GM23248 (cell line): ENCODE results near the gene CADM3. TPM values are rescaled to one million over a fixed set of nuclear protein-coding genes. Genes with fewer than 3 reads are reported as not detected.

Experiments
- DNase-seq: peaks from one replicate; pipeline ENCODE4 v3.0.0-alpha.2; 2015
- H2AFZ ChIP-seq: fragments of 200-600 bp; sonication (generic); 2 replicates; pipeline ENCODE4 v1.6.1; 2016; ENCODE audit warnings: antibody characterized with exemption
- H3F3A ChIP-seq: fragments of 200-600 bp; sonication (generic); 2 replicates; pipeline ENCODE4 v1.6.1; 2016; ENCODE audit warnings: mild to moderate bottlenecking, antibody characterized with exemption, mixed run types; ENCODE audit not compliant: insufficient read depth
- H3K27ac ChIP-seq: fragments of 200-600 bp; sonication (generic); 2 replicates; pipeline ENCODE4 v1.5.1; 2016; ENCODE audit warnings: mild to moderate bottlenecking
- H3K27me3 ChIP-seq: fragments of 200-600 bp; sonication (generic); replicated peaks from 2 replicates; pipeline ENCODE4 v1.6.1; 2016; ENCODE audit warnings: mild to moderate bottlenecking; ENCODE audit not compliant: insufficient read depth
- H3K36me3 ChIP-seq: fragments of 200-600 bp; sonication (generic); 2 replicates; pipeline ENCODE4 v1.6.1; 2016; ENCODE audit warnings: low read depth, mild to moderate bottlenecking
- H3K4me1 ChIP-seq: fragments of 200-600 bp; sonication (generic); 2 replicates; pipeline ENCODE4 v1.6.1; 2016; ENCODE audit warnings: mild to moderate bottlenecking; ENCODE audit not compliant: insufficient read depth
- H3K4me2 ChIP-seq: fragments of 200-600 bp; sonication (generic); one replicate; pipeline ENCODE4 v1.6.1; 2016; ENCODE audit warnings: mild to moderate bottlenecking; ENCODE audit not compliant: unreplicated experiment
- H3K4me3 ChIP-seq: fragments of 200-600 bp; sonication (generic); 2 replicates; pipeline ENCODE4 v1.5.1; 2016; ENCODE audit warnings: mild to moderate bottlenecking
- H3K79me2 ChIP-seq: fragments of 200-600 bp; sonication (generic); 2 replicates; pipeline ENCODE4 v1.6.1; 2016; ENCODE audit warnings: mild to moderate bottlenecking; ENCODE audit not compliant: insufficient read depth
- H3K9ac ChIP-seq: fragments of 200-600 bp; sonication (generic); 2 replicates; pipeline ENCODE4 v1.6.1; 2016; ENCODE audit warnings: mild to moderate bottlenecking
- H3K9me2 ChIP-seq: fragments of 200-600 bp; sonication (generic); 2 replicates; pipeline ENCODE4 v1.6.1; 2016; ENCODE audit warnings: mixed run types, mild to moderate bottlenecking, moderate library complexity; ENCODE audit not compliant: insufficient read depth
- H3K9me3 ChIP-seq: fragments of 200-600 bp; sonication (generic); one replicate; pipeline ENCODE4 v1.6.1; 2017; ENCODE audit warnings: low read depth
- H4K20me1 ChIP-seq: fragments of 200-600 bp; sonication (generic); 2 replicates; pipeline ENCODE4 v1.6.0; 2016; ENCODE audit not compliant: insufficient read depth
- EZH2 ChIP-seq: fragments of 200-600 bp; sonication (generic); IDR thresholded peaks from 2 replicates; pipeline ENCODE4 v1.6.1; 2018; ENCODE audit warnings: antibody characterized with exemption, mild to moderate bottlenecking; ENCODE audit not compliant: insufficient read depth, poor library complexity, severe bottlenecking
- EZH2phosphoT487 ChIP-seq: fragments of 200-600 bp; sonication (generic); IDR thresholded peaks from 2 replicates; pipeline ENCODE4 v1.6.1; 2018; ENCODE audit warnings: antibody characterized with exemption, moderate library complexity, mild to moderate bottlenecking, low read depth; ENCODE audit not compliant: insufficient read depth
- WGBS, 2 experiments: methylation state at CpG; one replicate each; pipeline ENCODE4 v1.1.6; 2015 to 2017; ENCODE audit warnings: low lambda C conversion rate in 2 of 2, low coverage in 1 of 2; ENCODE audit errors: missing lambda C conversion rate in 2 of 2; 5-methylcytosine and 5-hydroxymethylcytosine counted together
- in situ Hi-C: fragments of 300-500 bp; cut with MboI; formaldehyde crosslinking; loops from 2 replicates; pipeline ENCODE4 v1.15.0; 2020
- polyA plus RNA-seq: library from polyadenylated mRNA; unstranded; fragments of >200 nt; fragmentation: Nextera tagmentation; extraction: Ambion mirVana; gene quantifications from 2 replicates; pipeline ENCODE4 v1.2.1, GENCODE V29; 2016
- total RNA-seq: library from RNA; depleted of rRNA; stranded (reverse); fragments of >200 nt; shearing (Covaris generic); gene quantifications from 2 replicates; pipeline ENCODE4 v1.2.3, GENCODE V29; 2014

CADM3 gene
- total and polyA plus RNA-seq, 2 experiments from 2014 or later = not detected

- H3F3A ChIP-seq = no peaks in the 10 kb centered on the region
- no peak for TF ChIP-seq EZH2
- TF ChIP-seq EZH2phosphoT487 = no peak
- no peak overlapping the region for H3K9ac ChIP-seq
- H3K4me2 ChIP-seq = no peak overlapping the region
- no peak overlapping the region for H3K4me3 ChIP-seq
- H3K4me1 ChIP-seq = no peaks in the 10 kb centered on the region
- in situ Hi-C loops = no loop called here
- H3K36me3 ChIP-seq = no peaks in the 10 kb centered on the region
- H4K20me1 ChIP-seq = no peaks in the 10 kb centered on the region
- H3K27me3 ChIP-seq = 0 out of 2 replicates have a peak, but pooled peaks cover 4% of the 10 kb centered on the region
- 15 to 25% methylated on average over 8 of the region's 8 CpGs for WGBS, 2 experiments
- H3K9me2 ChIP-seq = no peaks in the 10 kb centered on the region
- H3K27ac ChIP-seq = no peak overlapping the region
- H3K9me3 ChIP-seq = no peaks in the 10 kb centered on the region
- DNase-seq = no peak
- H2AFZ ChIP-seq = no peak overlapping the region
- no peaks in the 10 kb centered on the region for H3K79me2 ChIP-seq
Measured at GRCh38 chr1:159229260-159229885, 58.0 kb downstream of the CADM3 start.

DNA sequence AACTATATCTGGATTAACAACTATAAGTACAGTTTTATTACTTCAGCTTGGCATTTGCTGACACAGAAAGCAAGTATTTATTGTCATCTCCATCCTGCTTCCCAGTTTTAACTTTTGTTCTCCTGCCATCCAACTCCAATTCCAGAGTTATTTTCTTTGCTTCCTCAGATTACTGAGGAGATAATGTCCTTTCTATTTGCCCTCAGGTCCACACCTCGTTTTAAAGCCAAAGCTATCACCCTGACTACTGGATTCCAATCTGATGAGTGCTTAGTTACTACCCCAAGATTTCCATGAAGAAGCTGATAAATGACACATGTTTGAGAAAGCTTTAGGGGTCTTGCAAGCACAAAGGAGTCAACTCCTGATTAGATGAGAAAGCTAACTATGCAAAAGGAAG is 58.5 kb downstream of the CADM3 start:
- no peaks in the 10 kb centered on the region for H3F3A ChIP-seq
- no peak overlapping the region for H3K9ac ChIP-seq
- H2AFZ ChIP-seq = no peak overlapping the region
- H3K4me1 ChIP-seq = no peaks in the 10 kb centered on the region
- H3K36me3 ChIP-seq = no peaks in the 10 kb centered on the region
- in situ Hi-C loops = no loop called here
- 0 out of 2 replicates have a peak, but pooled peaks cover 4% of the 10 kb centered on the region for H3K27me3 ChIP-seq
- no peaks in the 10 kb centered on the region for H3K79me2 ChIP-seq
- no peak overlapping the region for H3K27ac ChIP-seq
- H3K4me3 ChIP-seq = no peak overlapping the region
- no peaks in the 10 kb centered on the region for H4K20me1 ChIP-seq
- H3K9me2 ChIP-seq = no peaks in the 10 kb centered on the region
- DNase-seq = no peak
- no peaks in the 10 kb centered on the region for H3K9me3 ChIP-seq
- no peak for TF ChIP-seq EZH2
- no peak for TF ChIP-seq EZH2phosphoT487
- 0 to 2% methylated on average over 1 of the region's 1 CpG for WGBS, 2 experiments
- H3K4me2 ChIP-seq = no peak overlapping the region

- TF ChIP-seq EZH2 (no peak), EZH2phosphoT487 (no peak)
- Histone ChIP-seq H2AFZ (no peak overlapping the region), H3K4me1 (no peaks in the 10 kb centered on the region), H3K27me3 (no peaks in the 10 kb centered on the region), H4K20me1 (no peaks in the 10 kb centered on the region), H3K9me2 (no peaks in the 10 kb centered on the region), H3K36me3 (no peaks in the 10 kb centered on the region), H3K4me3 (no peak overlapping the region), H3F3A (no peaks in the 10 kb centered on the region), H3K27ac (no peak overlapping the region), H3K9me3 (no peaks in the 10 kb centered on the region), H3K4me2 (no peak overlapping the region), H3K79me2 (no peaks in the 10 kb centered on the region), H3K9ac (no peak overlapping the region)
- in situ Hi-C loops = no loop called here
- WGBS, 2 experiments = 6 to 7% methylated on average over 4 of the region's 4 CpGs
- DNase-seq = no peak
Measured at GRCh38 chr1:159239551-159240220, 68.3 kb downstream of the CADM3 start.

- DNase-seq = no peak
- Histone ChIP-seq H3K27me3 (no peaks in the 10 kb centered on the region), H3K9me2 (no peaks in the 10 kb centered on the region), H3K4me3 (no peak overlapping the region), H3K36me3 (no peaks in the 10 kb centered on the region), H3K9me3 (no peaks in the 10 kb centered on the region), H3K9ac (no peak overlapping the region), H3F3A (no peaks in the 10 kb centered on the region), H3K27ac (no peak overlapping the region), H3K4me2 (no peak overlapping the region), H4K20me1 (no peaks in the 10 kb centered on the region), H3K79me2 (no peaks in the 10 kb centered on the region), H3K4me1 (no peaks in the 10 kb centered on the region), H2AFZ (no peak overlapping the region)
- WGBS, 2 experiments = 29 to 44% methylated on average over 3 of the region's 3 CpGs
- in situ Hi-C loops = no loop called here
- TF ChIP-seq EZH2 (no peak), EZH2phosphoT487 (no peak)
Measured at GRCh38 chr1:159247266-159247665, 75.9 kb downstream of the CADM3 start.
